ENCODE data around the gene FBXO42.
"Not testable (repeated sequence)": the region's sequence is repeated elsewhere in the genome, so short reads cannot be mapped to it uniquely, and the experiment has no call there.

The FBXO42 gene

GRCh38 chr1:16258591-16259135, 93.6 kb downstream of the FBXO42 start:
- no peak for DNase-seq

- no peak for DNase-seq
Measured at GRCh38 chr1:16257968-16258367, 94.3 kb downstream of the FBXO42 start.

- DNase-seq, result not testable (repeated sequence)
Measured at GRCh38 chr1:16257556-16257955, 94.7 kb downstream of the FBXO42 start.

- DNase-seq, result no peak
Measured at GRCh38 chr1:16256478-16256877, 95.8 kb downstream of the FBXO42 start.

- no peak for DNase-seq
Measured at GRCh38 chr1:16254263-16254928, 97.9 kb downstream of the FBXO42 start.

GRCh38 chr1:16253332-16253922, 98.9 kb downstream of the FBXO42 start:
- no peak for DNase-seq

GRCh38 chr1:16252912-16253311, 99.4 kb downstream of the FBXO42 start:
- no peak for DNase-seq

- DNase-seq, result no peak
Measured at GRCh38 chr1:16251381-16251780, 100.9 kb downstream of the FBXO42 start.

GRCh38 chr1:16250524-16251251, 101.6 kb downstream of the FBXO42 start:
- no peak for DNase-seq

- DNase-seq, result no peak
Measured at GRCh38 chr1:16249596-16250241, 102.6 kb downstream of the FBXO42 start.

GRCh38 chr1:16248603-16249516, 103.4 kb downstream of the FBXO42 start:
- DNase-seq, result peak; percentile 72 to 83

- no peak for DNase-seq
Measured at GRCh38 chr1:16248007-16248436, 104.3 kb downstream of the FBXO42 start.

- DNase-seq, result no peak
Measured at GRCh38 chr1:16247441-16247840, 104.8 kb downstream of the FBXO42 start.

- DNase-seq, result no peak
Measured at GRCh38 chr1:16246961-16247360, 105.3 kb downstream of the FBXO42 start.

- not testable (repeated sequence) for DNase-seq
Measured at GRCh38 chr1:16246239-16246638, 106.0 kb downstream of the FBXO42 start.

- no peak for DNase-seq
Measured at GRCh38 chr1:16245476-16246196, 106.6 kb downstream of the FBXO42 start.

GRCh38 chr1:16244650-16245285, 107.5 kb downstream of the FBXO42 start:
- DNase-seq, result no peak

GRCh38 chr1:16243936-16244649, 108.2 kb downstream of the FBXO42 start:
- DNase-seq, result peak; percentile 92 to 96

- DNase-seq, result peak in 1 of 2 experiments; percentile 30
Measured at GRCh38 chr1:16243215-16243610, 109.1 kb downstream of the FBXO42 start.

- no peak for DNase-seq
Measured at GRCh38 chr1:16242556-16243214, 109.6 kb downstream of the FBXO42 start.
